Smooth muscle cell (in vitro differentiated cells): ENCODE measurements around the gene CPSF7. TPM values are rescaled to one million over a fixed set of nuclear protein-coding genes. Genes with fewer than 3 reads are reported as not detected.

Experiments
- DNase-seq: peaks from one replicate; lab custom pipeline; 2025; ENCODE audit not compliant: unreplicated experiment; lab: John Stamatoyannopoulos, UW
- H2AFZ ChIP-seq: fragments of 200-600 bp; sonication (generic); 2 replicates; pipeline ENCODE4 v1.6.0; 2016; ENCODE audit warnings: antibody characterized with exemption, low read depth, mild to moderate bottlenecking
- H3F3A ChIP-seq: fragments of 200-600 bp; sonication (generic); 2 replicates; pipeline ENCODE4 v1.6.0; 2017; ENCODE audit warnings: antibody characterized with exemption, low read depth
- H3K27ac ChIP-seq: fragments of 200-600 bp; sonication (generic); 2 replicates; pipeline ENCODE4 v1.5.1; 2016; ENCODE audit warnings: low read depth, mild to moderate bottlenecking
- H3K27me3 ChIP-seq: fragments of 200-600 bp; sonication (generic); 2 replicates; pipeline ENCODE4 v1.6.1; 2016; ENCODE audit warnings: low read depth, mild to moderate bottlenecking
- H3K36me3 ChIP-seq: fragments of 200-600 bp; sonication (generic); 2 replicates; pipeline ENCODE4 v1.5.1; 2016; ENCODE audit warnings: low read depth
- H3K4me1 ChIP-seq: fragments of 200-600 bp; sonication (generic); 2 replicates; pipeline ENCODE4 v1.5.1; 2016; ENCODE audit warnings: low read depth
- H3K4me2 ChIP-seq: fragments of 200-600 bp; sonication (generic); 2 replicates; pipeline ENCODE4 v1.6.0; 2016; ENCODE audit warnings: mild to moderate bottlenecking
- H3K4me3 ChIP-seq: fragments of 200-600 bp; sonication (generic); 2 replicates; pipeline ENCODE4 v1.5.1; 2016; ENCODE audit warnings: mild to moderate bottlenecking
- H3K79me2 ChIP-seq: fragments of 200-600 bp; sonication (generic); 2 replicates; pipeline ENCODE4 v1.6.0; 2016; ENCODE audit warnings: low read depth, mild to moderate bottlenecking
- H3K9ac ChIP-seq: fragments of 200-600 bp; sonication (generic); 2 replicates; pipeline ENCODE4 v1.6.0; 2016; ENCODE audit warnings: low read depth
- H3K9me3 ChIP-seq: fragments of 200-600 bp; sonication (generic); replicated peaks from 2 replicates; pipeline ENCODE4 v1.5.1; 2016; ENCODE audit warnings: low read depth
- H4K20me1 ChIP-seq: fragments of 200-600 bp; sonication (generic); 2 replicates; pipeline ENCODE4 v1.6.0; 2016; ENCODE audit warnings: low read depth
- CTCF ChIP-seq: fragments of 200-600 bp; sonication (generic); IDR thresholded peaks from 2 replicates; pipeline ENCODE4 v1.5.1; 2017; ENCODE audit warnings: borderline replicate concordance, mild to moderate bottlenecking, antibody characterized with exemption; ENCODE audit not compliant: insufficient read depth, poor library complexity, severe bottlenecking
- WGBS: methylation state at CpG from one replicate; pipeline ENCODE4 v1.1.7; 2016; ENCODE audit warnings: low lambda C conversion rate; 5-methylcytosine and 5-hydroxymethylcytosine counted together
- polyA plus RNA-seq: library from polyadenylated mRNA; unstranded; fragments of >200 nt; fragmentation: Nextera tagmentation; extraction: Ambion mirVana; gene quantifications from 2 replicates; pipeline ENCODE4 v1.2.1, GENCODE V29; 2016
- total RNA-seq: library from RNA; depleted of rRNA; stranded (reverse); fragments of >200 nt; gene quantifications from 2 replicates; pipeline ENCODE4 v1.2.3, GENCODE V29; 2014

The CPSF7 gene
- total and polyA plus RNA-seq, 2 experiments from 2014 or later: 26.2 to 35.1 TPM

DNA sequence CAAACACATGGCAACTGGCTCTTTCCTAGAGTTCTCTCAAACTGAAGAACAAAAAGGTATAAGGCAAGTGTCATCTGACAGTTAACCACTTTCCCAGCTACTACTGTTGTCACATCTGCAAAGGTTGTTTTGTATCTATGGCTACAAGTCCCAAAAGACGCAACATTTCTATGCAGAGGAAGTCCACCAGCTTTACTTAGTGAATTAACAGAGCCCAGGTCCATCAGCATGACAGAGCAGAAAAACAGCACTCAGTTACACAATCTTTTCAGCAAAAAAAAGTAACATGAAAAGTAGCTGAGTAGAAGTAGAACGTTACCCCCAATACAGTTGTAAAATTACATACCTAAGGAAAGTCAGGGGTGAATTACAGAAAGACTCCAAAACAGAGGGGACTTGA lies 12.1 kb downstream of the CPSF7 start:
- Histone ChIP-seq H3K4me1 (no peaks in the 10 kb centered on the region), H3K36me3 (peaks cover 52% of the 10 kb centered on the region), H3K4me2 (no peak overlapping the region), H3K79me2 (peaks cover 36% of the 10 kb centered on the region), H4K20me1 (peaks cover 69% of the 10 kb centered on the region), H3K9me3 (no peaks in the 10 kb centered on the region), H2AFZ (no peak overlapping the region), H3K4me3 (no peak overlapping the region), H3K27me3 (no peaks in the 10 kb centered on the region), H3F3A (no peaks in the 10 kb centered on the region), H3K27ac (no peak overlapping the region), H3K9ac (no peak overlapping the region)
- 95% methylated on average over 2 of the region's 2 CpGs for WGBS
- no peak for TF ChIP-seq CTCF
- no peak for DNase-seq

- Histone ChIP-seq H3K9ac (no peak overlapping the region), H3K36me3 (peaks cover 58% of the 10 kb centered on the region), H4K20me1 (peaks cover 62% of the 10 kb centered on the region), H2AFZ (no peak overlapping the region), H3K4me2 (no peak overlapping the region), H3K27me3 (no peaks in the 10 kb centered on the region), H3K27ac (no peak overlapping the region), H3K79me2 (peaks cover 34% of the 10 kb centered on the region), H3F3A (no peaks in the 10 kb centered on the region), H3K9me3 (no peaks in the 10 kb centered on the region), H3K4me3 (no peak overlapping the region), H3K4me1 (no peaks in the 10 kb centered on the region)
- DNase-seq: no peak
- no peak for TF ChIP-seq CTCF
- 100% methylated on average over 3 of the region's 3 CpGs for WGBS
Measured at GRCh38 chr11:61416941-61417340, 12.8 kb downstream of the CPSF7 start.

DNA sequence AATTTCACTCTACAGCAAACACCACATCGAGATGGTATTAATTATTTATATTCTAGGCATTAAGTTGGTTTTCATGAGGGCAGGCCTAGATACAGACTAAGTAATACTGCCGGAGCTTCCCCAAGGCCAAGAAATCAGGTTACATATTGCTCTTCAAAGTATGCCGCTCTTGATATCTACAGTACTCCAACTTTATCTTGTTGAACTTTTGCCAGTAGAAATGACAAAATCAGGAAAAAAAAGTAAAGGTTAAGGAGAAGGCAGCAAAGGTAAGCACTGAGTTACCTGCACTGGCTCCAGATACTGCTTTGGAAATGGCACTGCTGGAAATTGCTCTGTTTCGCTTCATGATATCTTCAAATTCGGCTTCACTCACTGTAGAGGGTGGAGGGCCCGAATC lies 14.4 kb downstream of the CPSF7 start:
- no peak overlapping the region for H2AFZ ChIP-seq
- WGBS: 99% methylated on average over 6 of the region's 6 CpGs
- no peak overlapping the region for H3K27ac ChIP-seq
- no peak for DNase-seq
- no peak overlapping the region for H3K4me3 ChIP-seq
- H3K79me2 ChIP-seq: peaks cover 31% of the 10 kb centered on the region
- no peaks in the 10 kb centered on the region for H3K4me1 ChIP-seq
- no peaks in the 10 kb centered on the region for H3K27me3 ChIP-seq
- H4K20me1 ChIP-seq: peaks cover 51% of the 10 kb centered on the region
- peaks cover 63% of the 10 kb centered on the region for H3K36me3 ChIP-seq
- H3K9me3 ChIP-seq: no peaks in the 10 kb centered on the region
- no peaks in the 10 kb centered on the region for H3F3A ChIP-seq
- no peak overlapping the region for H3K4me2 ChIP-seq
- H3K9ac ChIP-seq: no peak overlapping the region
- TF ChIP-seq CTCF: no peak

DNA sequence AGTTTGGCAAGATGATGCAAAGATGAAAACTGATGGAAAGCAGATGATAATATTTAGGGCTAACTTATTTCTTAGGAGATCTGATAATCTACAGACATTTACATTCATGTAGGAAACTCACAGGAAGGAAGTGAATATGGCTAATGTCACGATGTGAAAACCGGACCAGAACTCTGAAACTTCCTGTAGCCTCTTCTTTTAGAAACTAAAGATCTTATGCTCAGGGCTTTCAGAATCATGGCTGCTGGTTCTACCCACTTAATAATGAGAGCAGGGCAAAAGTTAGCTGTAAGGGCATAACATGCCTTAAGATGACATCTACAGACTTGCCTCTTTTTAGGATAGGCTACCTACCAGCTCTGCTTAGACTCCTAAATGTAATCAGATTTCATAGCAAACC lies 15.2 kb downstream of the CPSF7 start:
- Histone ChIP-seq H3K27me3 (no peaks in the 10 kb centered on the region), H3F3A (no peaks in the 10 kb centered on the region), H3K9me3 (no peaks in the 10 kb centered on the region), H3K27ac (no peak overlapping the region), H3K79me2 (peaks cover 26% of the 10 kb centered on the region), H3K4me3 (no peak overlapping the region), H3K4me1 (no peaks in the 10 kb centered on the region), H3K4me2 (no peak overlapping the region), H3K9ac (no peak overlapping the region), H3K36me3 (peaks cover 60% of the 10 kb centered on the region), H2AFZ (no peak overlapping the region), H4K20me1 (peaks cover 47% of the 10 kb centered on the region)
- DNase-seq: no peak
- TF ChIP-seq CTCF: no peak
- WGBS: 98% methylated on average over 2 of the region's 2 CpGs
